HCT116 (cell line): ENCODE measurements around the gene FKBP14. TPM values are rescaled to one million over a fixed set of nuclear protein-coding genes. Genes with fewer than 3 reads are reported as not detected.

Source experiments
- ATAC-seq: fragments of 200-7000 bp; cut with Tn5 transposase; 2 replicates; pipeline ENCODE4 v1.9.1; 2020; ENCODE audit warnings: mild to moderate bottlenecking, moderate library complexity
- BruUV-seq: library from RNA; stranded (reverse); fragments of 400-500 nt; replicated peaks from 2 replicates; lab custom pipeline; 2021; lab: Mats Ljungman, UMichigan
- CTCF ChIA-PET: fragments of 300-600 bp; sonication (Branson Sonifier 250); formaldehyde crosslinking; loops from one replicate; lab custom pipeline; 2021; ENCODE audit warnings: antibody characterized with exemption; lab: Charles Lee
- POLR2A ChIA-PET: fragments of 300-600, 350-600 bp; sonication (Branson Sonifier 250); formaldehyde crosslinking; loops from one replicate; lab custom pipeline; 2021; ENCODE audit warnings: antibody characterized with exemption; lab: Charles Lee
- RAD21 ChIA-PET, 2 experiments: fragments of 300-600 bp; sonication (Branson Sonifier 250); formaldehyde crosslinking; loops; one replicate each; lab custom pipeline; 2023; ENCODE audit warnings: low total read pairs in 2 of 2; ENCODE audit not compliant: uncharacterized antibody in 2 of 2, unreplicated experiment in 2 of 2, low non-redundant PET in 1 of 2; lab: Charles Lee
- DNase-seq: peaks from one replicate; pipeline ENCODE4 v3.0.0-alpha.2; 2010; ENCODE audit warnings: low read depth, low spot score
- H2AFZ ChIP-seq: fragments of 200-600 bp; shearing (Covaris generic), sonication (generic); 2 replicates; pipeline ENCODE4 v1.6.1; 2017; ENCODE audit warnings: low read depth, mixed run types, mixed read lengths, antibody characterized with exemption, low read length; ENCODE audit not compliant: poor library complexity, severe bottlenecking
- H3K27ac ChIP-seq: 2 replicates; pipeline ENCODE4 v1.5.1; 2012; ENCODE audit warnings: low read depth, low read length
- H3K27me3 ChIP-seq: fragments of 200-600 bp; sonication (generic); 2 replicates; pipeline ENCODE4 v1.6.1; 2016; ENCODE audit warnings: mixed run types, low read length, mixed read lengths; ENCODE audit not compliant: insufficient read depth
- H3K36me3 ChIP-seq, 2 experiments: fragments of 200-500 bp in 1 of 2; fragments of 200-600 bp in 1 of 2; sonication (Bioruptor generic) in 1 of 2; sonication (generic) in 1 of 2; 2 replicates each; pipeline versions ENCODE4 v1.5.1 to v1.6.1; 2014 to 2016; ENCODE audit warnings: low read length in 2 of 2, inconsistent platforms in 1 of 2, mixed read lengths in 1 of 2, mixed run types in 1 of 2; ENCODE audit not compliant: insufficient read depth in 2 of 2, control insufficient read depth in 1 of 2
- H3K4me1 ChIP-seq, 2 experiments: fragments of 200-600 bp in 1 of 2; sonication (generic) in 1 of 2; 2 replicates each; pipeline versions ENCODE4 v1.5.1 to v1.6.1; 2012 to 2017; ENCODE audit warnings: low read length in 2 of 2, inconsistent platforms in 1 of 2, mild to moderate bottlenecking in 1 of 2, mixed read lengths in 1 of 2, mixed run types in 1 of 2, moderate library complexity in 1 of 2; ENCODE audit not compliant: insufficient read depth in 2 of 2, control insufficient read depth in 1 of 2
- H3K4me2 ChIP-seq: fragments of 200-600 bp; sonication (generic); 2 replicates; pipeline ENCODE4 v1.6.1; 2017; ENCODE audit warnings: mixed run types, low read length, mixed read lengths
- H3K4me3 ChIP-seq, 2 experiments: fragments of 200-600 bp in 1 of 2; sonication (generic) in 1 of 2; replicated peaks in 1 of 2; 2 replicates each; pipeline ENCODE4 v1.5.1; 2011 to 2016; ENCODE audit warnings: low read length in 2 of 2, control low read depth in 1 of 2, low read depth in 1 of 2, mild to moderate bottlenecking in 1 of 2, mixed read lengths in 1 of 2, mixed run types in 1 of 2
- H3K79me2 ChIP-seq: fragments of 200-600 bp; sonication (generic); 2 replicates; pipeline ENCODE4 v1.6.1; 2017; ENCODE audit warnings: mild to moderate bottlenecking, mixed run types, low read length, moderate library complexity, mixed read lengths; ENCODE audit not compliant: insufficient read depth
- H3K9ac ChIP-seq: fragments of 200-600 bp; sonication (generic); 2 replicates; pipeline ENCODE4 v1.6.1; 2016; ENCODE audit warnings: low read length, mixed read lengths
- H3K9me2 ChIP-seq: fragments of 200-600 bp; sonication (generic), shearing (Covaris generic); 2 replicates; pipeline ENCODE4 v1.6.1; 2017; ENCODE audit warnings: mixed run types, mild to moderate bottlenecking, moderate library complexity; ENCODE audit not compliant: insufficient read depth
- H3K9me3 ChIP-seq, 2 experiments: fragments of 200-500 bp in 1 of 2; fragments of 200-600 bp in 1 of 2; sonication (Bioruptor generic) in 1 of 2; sonication (generic) in 1 of 2; 2 replicates each; pipeline ENCODE4 v1.6.1; 2014 to 2017; ENCODE audit warnings: low read length in 2 of 2, mixed read lengths in 2 of 2, inconsistent platforms in 1 of 2, low read depth in 1 of 2, mild to moderate bottlenecking in 1 of 2, mixed run types in 1 of 2, moderate library complexity in 1 of 2; ENCODE audit not compliant: control insufficient read depth in 1 of 2, insufficient read depth in 1 of 2
- H4K20me1 ChIP-seq: fragments of 200-600 bp; sonication (generic), shearing (Covaris generic); 2 replicates; pipeline ENCODE4 v1.6.1; 2017; ENCODE audit warnings: mixed run types, mild to moderate bottlenecking, moderate library complexity; ENCODE audit not compliant: insufficient read depth
- ATF3 ChIP-seq: IDR thresholded peaks from 2 replicates; pipeline ENCODE4 v1.6.1; 2012
- CTCF ChIP-seq, 3 experiments: fragments of 200-600 bp in 1 of 3; sonication (generic) in 1 of 3; IDR thresholded peaks in 2 of 3; conservative IDR thresholded peaks in 1 of 3; 2 replicates each; pipeline ENCODE4 v1.5.1; 2012 to 2017; ENCODE audit warnings: low read depth in 2 of 3, low read length in 2 of 3, antibody characterized with exemption in 1 of 3, borderline replicate concordance in 1 of 3, control low read depth in 1 of 3, mild to moderate bottlenecking in 1 of 3, mixed read lengths in 1 of 3, mixed run types in 1 of 3, moderate library complexity in 1 of 3; ENCODE audit not compliant: insufficient read depth in 1 of 3
- ELF1 ChIP-seq: IDR thresholded peaks from 2 replicates; pipeline ENCODE4 v1.6.1; 2012; ENCODE audit warnings: low read depth, borderline replicate concordance
- JUND ChIP-seq: IDR thresholded peaks from 2 replicates; pipeline ENCODE4 v1.6.1; 2012
- POLR2AphosphoS5 ChIP-seq: IDR thresholded peaks from 2 replicates; pipeline ENCODE4 v1.6.1; 2011; ENCODE audit warnings: mild to moderate bottlenecking, low read depth, low read length, moderate library complexity
- REST ChIP-seq: IDR thresholded peaks from 2 replicates; pipeline ENCODE4 v1.6.1; 2012; ENCODE audit warnings: low read depth
- TCF7L2 ChIP-seq: IDR thresholded peaks from 2 replicates; pipeline ENCODE4 v1.7.0; 2011; ENCODE audit warnings: borderline replicate concordance, inconsistent platforms; ENCODE audit not compliant: insufficient read depth, insufficient read length; ENCODE audit errors: extremely low read depth
- YY1 ChIP-seq: IDR thresholded peaks from 2 replicates; pipeline ENCODE4 v1.6.1; 2011; ENCODE audit warnings: low read length, low read depth, moderate library complexity, mild to moderate bottlenecking; ENCODE audit not compliant: insufficient replicate concordance; ENCODE audit errors: extremely low read depth
- ZBTB33 ChIP-seq: IDR thresholded peaks from 2 replicates; pipeline ENCODE4 v1.6.1; 2011; ENCODE audit warnings: mild to moderate bottlenecking, low read length, moderate library complexity; ENCODE audit not compliant: insufficient replicate concordance; ENCODE audit errors: extremely low read depth
- ZNF274 ChIP-seq: fragments of 200-500 bp; sonication (Bioruptor generic); IDR thresholded peaks from 2 replicates; pipeline ENCODE4 v1.6.1; 2014; ENCODE audit warnings: mild to moderate bottlenecking, low read depth, low read length, inconsistent platforms
- intact Hi-C: fragments of 100-400 bp; cut with micrococcal nuclease; formaldehyde crosslinking; loops from 2 replicates; pipeline ENCODE4 v1.10.0; 2022
- total RNA-seq: library from RNA; stranded (reverse); gene quantifications from one replicate; pipeline ENCODE4 v1.2.1, GENCODE V29; 2021; ENCODE audit not compliant: unreplicated experiment

FKBP14 gene
- total RNA-seq, 1 experiment from 2014 or later: 13.6 TPM

GRCh38 chr7:30019960-30020359 lies 6.5 kb downstream of the FKBP14 start:
- ATAC-seq (no peak), DNase-seq (no peak)
- no peak overlapping the region for H3K9ac ChIP-seq
- TF ChIP-seq JUND: no peak
- TF ChIP-seq POLR2AphosphoS5: no peak
- TF ChIP-seq ELF1: no peak
- no peak for TF ChIP-seq ZBTB33
- TF ChIP-seq TCF7L2: no peak
- no peak for TF ChIP-seq YY1
- TF ChIP-seq ZNF274: no peak
- TF ChIP-seq ATF3: no peak
- TF ChIP-seq CTCF (IDR thresholded peaks at IDR 0.05 in 2 of 3, conservative IDR thresholded peaks at IDR 0.05 in 1 of 3; ENCODE audit: borderline replicate concordance in 1 of 3, insufficient read depth in 1 of 3, low read depth in 2 of 3, low read length in 2 of 3): no peak
- TF ChIP-seq REST: no peak
- no peaks in the 10 kb centered on the region for H3K27me3 ChIP-seq
- ChIA-PET CTCF (interaction anchor here (1.0 kb wide), 1 partner anchor 544 kb away, joined by 3 read pairs; no protein-coding TSS in a partner anchor), POLR2A (no interaction called here), RAD21 (no interaction called here)
- no peaks in the 10 kb centered on the region for H3K9me2 ChIP-seq
- no peak overlapping the region for H3K27ac ChIP-seq
- peaks cover 11% of the 10 kb centered on the region for H3K79me2 ChIP-seq
- no peaks in the 10 kb centered on the region for H4K20me1 ChIP-seq
- H3K9me3 ChIP-seq: no peaks in the 10 kb centered on the region
- no peak overlapping the region for H2AFZ ChIP-seq
- no peak overlapping the region for H3K4me2 ChIP-seq
- intact Hi-C loops: no loop called here
- BruUV-seq: no TSS peak
- 0 out of 4 replicates have a peak, but pooled peaks cover 0 to 2% of the 10 kb centered on the region in 2 experiments for H3K4me1 ChIP-seq
- peaks cover 3 to 8% of the 10 kb centered on the region in 2 experiments; a peak in 2 of 4 replicates for H3K36me3 ChIP-seq
- H3K4me3 ChIP-seq: no peak overlapping the region
